ENCODE data around the gene AMPD1. TPM values are rescaled to one million over a fixed set of nuclear protein-coding genes. Genes with fewer than 3 reads are reported as not detected.

AMPD1 gene
- total RNA-seq, 1 donor from 2014 or later, result not detected

DNA sequence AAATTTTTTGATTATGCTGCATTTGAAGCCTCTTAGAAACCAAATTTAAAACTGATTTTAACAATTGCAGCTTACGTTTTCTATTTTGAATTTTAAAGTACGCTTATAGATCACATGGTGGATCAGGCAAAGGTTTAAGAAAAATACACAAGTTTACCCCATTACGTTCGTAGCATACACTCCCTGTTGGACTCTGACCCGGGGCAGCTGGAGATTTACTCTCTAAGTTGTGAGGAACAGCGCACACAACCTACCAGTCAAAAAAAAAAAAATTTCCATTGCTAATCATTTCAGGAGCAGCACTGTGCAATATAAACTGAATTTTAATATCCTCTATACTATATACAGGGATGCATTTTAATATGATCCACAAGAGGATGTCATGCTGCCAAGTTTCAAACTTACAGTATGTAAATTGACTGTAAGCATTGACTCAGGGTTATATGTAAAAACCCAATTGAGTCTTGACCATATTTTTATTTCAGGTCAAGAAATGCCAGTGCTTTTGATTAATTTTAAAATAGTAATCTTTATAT, 42.0 kb upstream of the AMPD1 start:
- Mint-ChIP-seq H3K4me1 (no peaks in the 10 kb centered on the region), H3K9me3 (no peaks in the 10 kb centered on the region), H3K27ac (no peak overlapping the region), H3K4me3 (no peak overlapping the region), H3K27me3 (ENCODE audit: insufficient read depth, low read depth) (no peaks in the 10 kb centered on the region), H3K36me3 (peaks cover 43% of the 10 kb centered on the region)
- TF ChIP-seq EZH2 (IDR thresholded peaks at IDR 0.05) (no peak), EZH2phosphoT487 (IDR thresholded peaks at IDR 0.05) (no peak)
- TF ChIP-seq, protein P1, sequence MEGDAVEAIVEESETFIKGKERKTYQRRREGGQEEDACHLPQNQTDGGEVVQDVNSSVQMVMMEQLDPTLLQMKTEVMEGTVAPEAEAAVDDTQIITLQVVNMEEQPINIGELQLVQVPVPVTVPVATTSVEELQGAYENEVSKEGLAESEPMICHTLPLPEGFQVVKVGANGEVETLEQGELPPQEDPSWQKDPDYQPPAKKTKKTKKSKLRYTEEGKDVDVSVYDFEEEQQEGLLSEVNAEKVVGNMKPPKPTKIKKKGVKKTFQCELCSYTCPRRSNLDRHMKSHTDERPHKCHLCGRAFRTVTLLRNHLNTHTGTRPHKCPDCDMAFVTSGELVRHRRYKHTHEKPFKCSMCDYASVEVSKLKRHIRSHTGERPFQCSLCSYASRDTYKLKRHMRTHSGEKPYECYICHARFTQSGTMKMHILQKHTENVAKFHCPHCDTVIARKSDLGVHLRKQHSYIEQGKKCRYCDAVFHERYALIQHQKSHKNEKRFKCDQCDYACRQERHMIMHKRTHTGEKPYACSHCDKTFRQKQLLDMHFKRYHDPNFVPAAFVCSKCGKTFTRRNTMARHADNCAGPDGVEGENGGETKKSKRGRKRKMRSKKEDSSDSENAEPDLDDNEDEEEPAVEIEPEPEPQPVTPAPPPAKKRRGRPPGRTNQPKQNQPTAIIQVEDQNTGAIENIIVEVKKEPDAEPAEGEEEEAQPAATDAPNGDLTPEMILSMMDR (IDR thresholded peaks at IDR 0.05), result no peak
- peaks cover 90% of the 10 kb centered on the region for H3K79me2 ChIP-seq (ENCODE audit: low read depth)
- H4K20me1 ChIP-seq (ENCODE audit: low read depth), result peaks cover 48% of the 10 kb centered on the region
- no peak overlapping the region for H3K4me2 ChIP-seq
- H3K4me3 ChIP-seq, result no peak overlapping the region
- H3K9me3 ChIP-seq (ENCODE audit: low read depth), result no peaks in the 10 kb centered on the region
- no peak overlapping the region for H3K9ac ChIP-seq
- H3F3A ChIP-seq (ENCODE audit: low read depth), result no peaks in the 10 kb centered on the region
- H2AFZ ChIP-seq (replicated peaks), result no peak overlapping the region
- peaks cover 33% of the 10 kb centered on the region for H3K36me3 ChIP-seq
- no peak for DNase-seq (ENCODE audit: low spot score)
- no peak overlapping the region for H3K27ac ChIP-seq
- H3K4me1 ChIP-seq, result no peaks in the 10 kb centered on the region
- H3K27me3 ChIP-seq, result no peaks in the 10 kb centered on the region

DNA sequence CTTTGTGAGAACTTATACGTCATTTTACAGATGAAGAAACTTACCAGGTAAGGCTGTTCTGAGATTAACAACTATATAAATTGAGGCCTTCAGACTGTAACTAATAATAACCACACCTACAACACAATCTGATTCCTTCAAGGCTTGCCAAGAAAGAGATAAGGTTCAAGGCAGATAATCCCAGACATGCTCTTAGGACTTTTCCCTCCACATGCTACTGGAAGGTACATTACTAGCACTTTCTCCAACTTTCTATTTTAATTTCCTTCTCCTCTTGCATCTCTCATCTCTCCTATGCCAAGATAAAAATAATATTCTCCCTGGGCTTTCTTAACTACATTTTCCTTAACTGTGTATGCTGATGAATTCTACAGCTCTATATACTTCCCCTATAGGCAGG, 40.1 kb upstream of the AMPD1 start:
- Histone ChIP-seq H3F3A (ENCODE audit: low read depth) (peaks cover 4% of the 10 kb centered on the region), H3K36me3 (peaks cover 49% of the 10 kb centered on the region), H3K4me1 (no peaks in the 10 kb centered on the region), H3K27ac (no peak overlapping the region), H4K20me1 (ENCODE audit: low read depth) (peaks cover 46% of the 10 kb centered on the region), H3K9me3 (ENCODE audit: low read depth) (no peaks in the 10 kb centered on the region), H2AFZ (replicated peaks) (no peak overlapping the region), H3K79me2 (ENCODE audit: low read depth) (peaks cover 90% of the 10 kb centered on the region), H3K4me3 (no peak overlapping the region), H3K27me3 (no peaks in the 10 kb centered on the region), H3K9ac (no peak overlapping the region), H3K4me2 (no peak overlapping the region)
- DNase-seq (ENCODE audit: low spot score), result no peak
- Mint-ChIP-seq H3K9me3 (no peaks in the 10 kb centered on the region), H3K36me3 (peaks cover 46% of the 10 kb centered on the region), H3K4me3 (no peak overlapping the region), H3K4me1 (no peaks in the 10 kb centered on the region), H3K27ac (no peak overlapping the region), H3K27me3 (ENCODE audit: insufficient read depth, low read depth) (no peaks in the 10 kb centered on the region)
- TF ChIP-seq EZH2 (IDR thresholded peaks at IDR 0.05), result no peak
- TF ChIP-seq EZH2phosphoT487 (IDR thresholded peaks at IDR 0.05), result no peak
- TF ChIP-seq, protein P1 (IDR thresholded peaks at IDR 0.05), result no peak

DNA sequence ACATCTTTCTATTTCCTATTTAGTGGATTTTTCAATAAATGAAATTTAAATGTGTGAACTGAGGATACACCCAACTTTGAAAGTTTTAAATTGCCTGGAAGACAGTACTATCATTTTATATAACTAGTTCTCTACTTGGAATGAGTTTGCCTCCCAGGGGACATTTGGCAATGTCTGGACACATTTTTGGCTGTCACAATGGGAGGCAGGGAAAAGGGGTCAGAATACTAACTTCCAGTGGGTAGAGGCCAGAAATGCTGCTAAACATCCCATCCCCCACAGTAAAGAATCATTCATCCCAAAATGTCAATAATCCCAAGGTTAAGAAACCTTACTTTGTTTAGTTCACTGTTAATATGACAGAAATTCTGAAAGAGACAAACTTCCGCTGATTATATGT, 34.4 kb upstream of the AMPD1 start:
- Mint-ChIP-seq H3K36me3 (peaks cover 46% of the 10 kb centered on the region), H3K27ac (no peak overlapping the region), H3K4me3 (no peak overlapping the region), H3K4me1 (no peaks in the 10 kb centered on the region), H3K27me3 (ENCODE audit: insufficient read depth, low read depth) (no peaks in the 10 kb centered on the region), H3K9me3 (no peaks in the 10 kb centered on the region)
- peaks cover 4% of the 10 kb centered on the region for H3F3A ChIP-seq (ENCODE audit: low read depth)
- H3K79me2 ChIP-seq (ENCODE audit: low read depth), result peaks cover 71% of the 10 kb centered on the region
- no peak overlapping the region for H3K4me2 ChIP-seq
- H3K4me3 ChIP-seq, result no peak overlapping the region
- H3K27ac ChIP-seq, result no peak overlapping the region
- peaks cover 38% of the 10 kb centered on the region for H4K20me1 ChIP-seq (ENCODE audit: low read depth)
- no peaks in the 10 kb centered on the region for H3K9me3 ChIP-seq (ENCODE audit: low read depth)
- TF ChIP-seq EZH2phosphoT487 (IDR thresholded peaks at IDR 0.05) (no peak), EZH2 (IDR thresholded peaks at IDR 0.05) (no peak)
- TF ChIP-seq, protein P1 (IDR thresholded peaks at IDR 0.05), result no peak
- H2AFZ ChIP-seq (replicated peaks), result no peak overlapping the region
- peaks cover 58% of the 10 kb centered on the region for H3K36me3 ChIP-seq
- H3K27me3 ChIP-seq, result no peaks in the 10 kb centered on the region
- H3K9ac ChIP-seq, result no peak overlapping the region
- DNase-seq (ENCODE audit: low spot score), result no peak
- no peaks in the 10 kb centered on the region for H3K4me1 ChIP-seq
